ENCODE results near the gene PCYT2.
"Not testable (repeated sequence)": the region's sequence is repeated elsewhere in the genome, so short reads cannot be mapped to it uniquely, and the experiment has no call there.

GRCh38 chr17:81953443-81953842, 42.2 kb upstream of the PCYT2 start:
- TF ChIP-seq, protein P1, sequence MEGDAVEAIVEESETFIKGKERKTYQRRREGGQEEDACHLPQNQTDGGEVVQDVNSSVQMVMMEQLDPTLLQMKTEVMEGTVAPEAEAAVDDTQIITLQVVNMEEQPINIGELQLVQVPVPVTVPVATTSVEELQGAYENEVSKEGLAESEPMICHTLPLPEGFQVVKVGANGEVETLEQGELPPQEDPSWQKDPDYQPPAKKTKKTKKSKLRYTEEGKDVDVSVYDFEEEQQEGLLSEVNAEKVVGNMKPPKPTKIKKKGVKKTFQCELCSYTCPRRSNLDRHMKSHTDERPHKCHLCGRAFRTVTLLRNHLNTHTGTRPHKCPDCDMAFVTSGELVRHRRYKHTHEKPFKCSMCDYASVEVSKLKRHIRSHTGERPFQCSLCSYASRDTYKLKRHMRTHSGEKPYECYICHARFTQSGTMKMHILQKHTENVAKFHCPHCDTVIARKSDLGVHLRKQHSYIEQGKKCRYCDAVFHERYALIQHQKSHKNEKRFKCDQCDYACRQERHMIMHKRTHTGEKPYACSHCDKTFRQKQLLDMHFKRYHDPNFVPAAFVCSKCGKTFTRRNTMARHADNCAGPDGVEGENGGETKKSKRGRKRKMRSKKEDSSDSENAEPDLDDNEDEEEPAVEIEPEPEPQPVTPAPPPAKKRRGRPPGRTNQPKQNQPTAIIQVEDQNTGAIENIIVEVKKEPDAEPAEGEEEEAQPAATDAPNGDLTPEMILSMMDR (IDR thresholded peaks at IDR 0.05; ENCODE audit: low read length), result not testable (repeated sequence)
- TF ChIP-seq EZH2 (IDR thresholded peaks at IDR 0.05; ENCODE audit: borderline replicate concordance, low read length), result not testable (repeated sequence)

All from OCI-LY1 (cell line).